Hematopoietic multipotent progenitor cell treated with erythropoietin and hydrocortisone succinate and interleukin-3 and kit ligand, for 6 days (in vitro differentiated cells): ENCODE measurements around the gene DMC1.
A peak's percentile ranks its signal among the peaks of the same experiment; 100 is the strongest.

Experiments
- DNase-seq: peaks from one replicate; pipeline ENCODE4 v3.0.0-alpha.2; 2015

Gene DMC1

DNA sequence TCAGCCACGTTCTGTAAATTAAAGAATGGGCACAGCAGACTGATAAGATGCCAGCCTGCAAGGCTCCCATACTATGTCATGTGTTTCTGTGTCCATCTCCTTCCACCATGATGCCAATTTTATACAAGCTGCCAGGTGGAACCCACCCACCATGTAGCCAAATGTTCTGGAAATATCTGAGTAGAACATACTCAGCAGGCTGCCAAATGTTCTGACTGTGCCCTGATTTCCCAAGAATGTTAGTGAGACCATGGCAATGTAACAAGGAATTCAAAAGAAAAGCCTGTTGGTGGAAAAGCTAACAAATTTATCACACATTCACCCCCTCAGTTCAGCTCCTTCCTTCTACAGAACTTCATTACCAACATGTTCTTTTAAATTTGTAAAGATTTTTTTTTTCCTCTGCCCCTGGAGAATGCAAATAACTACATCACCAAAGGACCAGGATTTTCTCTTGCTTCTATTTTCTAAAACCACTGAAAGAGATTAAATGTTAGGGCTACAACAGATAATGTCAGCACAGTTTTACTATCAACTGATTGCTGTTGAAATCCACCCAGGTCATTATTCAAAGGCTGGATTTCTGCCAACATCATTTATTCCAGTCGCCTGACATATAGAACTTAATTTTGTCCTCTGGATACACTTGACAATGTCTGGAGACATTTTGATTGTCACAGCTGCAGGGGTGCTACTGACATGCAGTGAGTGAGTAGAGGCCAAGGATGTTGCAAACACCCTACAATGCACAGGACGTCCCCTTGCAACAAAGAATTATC, 3.1 kb downstream of the DMC1 start:
- DNase-seq = peak; percentile 42

DNA sequence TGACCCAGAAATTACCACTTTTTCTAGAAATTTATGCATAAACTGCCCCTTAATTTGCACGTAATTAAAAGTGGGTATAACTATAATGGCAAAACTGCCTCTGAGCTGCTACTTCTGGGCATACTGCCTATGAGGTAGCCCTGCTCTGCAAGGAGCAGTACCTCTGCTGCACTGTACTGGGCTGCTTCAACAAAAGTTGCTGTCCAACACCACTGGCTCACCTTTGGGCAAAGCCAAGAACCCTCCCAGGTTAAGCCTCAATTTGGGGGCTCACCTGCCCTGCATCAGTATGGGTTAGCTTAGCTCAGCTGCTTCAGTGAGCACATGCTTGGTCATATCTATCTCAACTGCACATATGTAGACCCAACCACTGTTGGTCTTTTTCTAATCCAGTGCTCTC, 4.5 kb downstream of the DMC1 start:
- no peak for DNase-seq

DNA sequence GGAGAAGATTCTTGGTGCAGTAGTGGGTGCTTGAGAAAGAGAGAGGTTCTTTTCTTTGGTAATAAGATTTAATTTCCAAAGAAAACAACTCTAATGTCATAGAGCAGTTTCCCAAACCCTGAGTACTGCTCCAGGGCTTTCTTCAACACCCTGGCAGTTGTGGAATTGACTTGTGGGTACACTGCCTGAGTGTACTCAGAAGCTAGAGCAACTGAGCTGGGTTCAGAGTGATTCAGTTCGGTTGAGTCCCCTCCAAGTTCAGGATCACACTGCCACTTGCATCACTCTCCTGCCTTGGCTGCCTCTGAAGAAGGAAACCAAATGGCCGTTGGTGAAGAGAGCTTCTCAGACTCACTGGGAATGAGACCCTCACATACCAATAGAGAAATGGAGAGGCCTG, 5.3 kb downstream of the DMC1 start:
- no peak for DNase-seq

DNA sequence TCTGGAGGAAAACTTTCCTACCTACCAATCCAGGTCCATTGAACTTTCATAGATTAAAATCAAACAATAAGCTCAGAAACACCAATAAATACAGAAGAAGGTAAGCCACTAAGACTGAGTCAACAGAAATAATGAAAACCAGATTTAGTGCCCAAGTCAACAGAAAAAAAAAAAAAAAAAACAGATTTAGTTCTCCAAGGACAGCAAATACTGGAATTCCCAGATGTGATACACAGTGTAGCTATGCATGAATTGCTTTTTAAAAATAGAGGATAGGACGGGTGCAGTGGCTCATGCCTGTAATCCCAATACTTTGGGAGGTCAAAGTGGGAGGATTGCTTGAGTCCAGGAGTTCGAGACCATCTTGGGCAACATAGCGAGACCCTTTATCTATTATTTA, 15.7 kb downstream of the DMC1 start:
- DNase-seq = no peak

DNA sequence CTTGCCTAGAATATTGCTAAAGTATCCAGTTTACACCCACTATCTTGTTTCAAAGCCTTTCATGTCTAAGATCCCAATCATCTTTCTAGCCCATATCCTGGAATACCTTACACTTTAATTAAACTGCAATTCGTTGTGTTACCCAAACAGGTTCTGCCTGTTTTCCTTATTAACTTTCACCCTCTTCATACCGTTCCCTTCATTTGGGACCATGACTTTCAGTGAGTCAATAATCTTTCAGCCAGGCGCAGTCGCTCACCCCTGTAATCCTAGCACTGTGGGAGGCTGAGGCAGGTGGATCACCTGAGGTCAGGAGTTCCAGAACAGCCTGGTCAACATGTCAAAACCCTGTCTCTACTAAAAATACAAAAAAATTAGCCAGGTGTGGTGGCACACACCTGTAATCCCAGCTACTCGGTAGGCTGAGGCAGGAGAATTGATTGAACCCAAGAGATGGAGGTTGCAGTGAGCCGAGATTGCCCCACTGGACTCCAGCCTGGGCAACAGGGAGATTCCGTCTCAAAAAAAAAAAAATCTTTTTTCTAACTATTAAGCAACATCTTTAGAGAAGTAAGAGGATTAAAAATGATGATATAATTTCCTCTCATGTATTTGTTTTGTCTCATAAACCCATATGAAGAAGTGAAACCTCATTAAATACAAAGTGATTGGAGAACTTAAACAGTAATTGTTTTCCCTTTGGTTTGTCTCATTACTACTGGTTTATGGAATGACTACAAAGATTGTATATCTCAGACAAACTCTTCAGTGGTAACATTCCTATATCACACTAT, 20.7 kb downstream of the DMC1 start:
- DNase-seq = no peak

DNA sequence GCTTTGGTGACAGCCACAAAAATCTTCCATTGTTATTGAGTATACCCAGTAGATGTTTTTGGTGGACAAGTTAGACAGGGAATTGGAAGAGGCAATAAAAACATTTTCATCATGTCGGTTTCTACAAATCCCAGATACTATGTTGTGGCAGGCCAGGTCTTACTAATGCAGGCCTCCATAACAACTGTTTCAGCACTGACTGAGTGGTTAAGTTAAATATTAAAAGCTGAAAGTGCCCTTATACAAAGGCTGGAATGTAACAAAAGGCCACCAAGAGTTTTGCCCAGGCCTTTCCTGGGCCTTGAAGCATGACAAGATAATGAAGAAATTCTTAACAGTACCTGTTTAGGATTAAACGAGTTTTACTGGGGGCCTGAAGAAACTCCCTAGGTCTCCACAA, 29.3 kb downstream of the DMC1 start:
- DNase-seq = no peak

DNA sequence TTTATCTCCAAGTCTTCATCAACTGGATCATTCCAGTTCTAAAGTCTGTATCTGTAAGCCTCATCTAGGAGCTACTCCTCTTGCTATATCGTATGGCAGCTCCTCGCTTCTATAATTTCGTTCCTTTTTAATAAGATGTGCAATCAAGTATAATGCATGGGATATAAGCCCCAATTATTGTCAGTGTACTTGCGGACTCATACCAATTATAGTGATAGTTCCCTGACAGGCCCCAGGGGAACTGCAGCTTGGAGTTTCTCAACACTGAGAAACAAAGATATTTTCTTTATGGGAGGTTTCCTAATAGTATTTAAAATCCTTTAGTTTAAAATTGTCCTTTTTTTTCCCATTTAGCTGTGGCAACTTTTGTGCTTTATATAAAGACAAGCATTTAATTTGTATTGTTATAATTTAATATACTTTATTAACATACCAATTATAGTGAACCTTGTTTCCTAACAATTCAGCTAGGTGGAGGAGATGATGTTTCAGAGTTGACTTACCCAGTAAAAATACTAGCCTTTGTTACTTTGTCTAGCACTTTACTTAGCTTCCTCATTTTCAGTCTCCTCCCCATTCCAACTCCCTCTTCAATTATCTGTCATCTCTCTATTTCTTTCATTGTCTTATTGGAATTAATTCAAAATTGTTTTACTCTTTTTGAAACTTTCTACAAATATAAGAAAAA, 38.6 kb downstream of the DMC1 start:
- DNase-seq = peak; percentile 48

DNA sequence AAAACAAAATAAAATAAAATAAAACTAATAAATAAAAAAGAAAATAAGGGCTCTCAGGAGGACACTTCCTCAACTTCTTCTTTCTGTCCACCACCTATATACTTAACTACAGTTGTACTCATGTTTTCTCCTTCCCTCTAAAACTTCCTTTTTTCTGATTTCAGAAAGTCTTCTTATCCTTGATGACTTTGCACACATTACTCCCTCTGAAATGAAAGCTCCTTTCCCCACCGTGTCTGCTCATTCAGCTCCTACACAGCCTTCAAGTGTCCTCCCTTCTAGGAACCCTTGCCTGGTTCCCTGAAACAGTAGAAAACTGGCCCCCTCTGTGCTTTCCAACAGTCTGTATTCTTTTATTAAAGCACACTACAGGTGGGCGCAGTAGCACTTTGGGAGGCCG, 45.6 kb downstream of the DMC1 start:
- no peak for DNase-seq

DNA sequence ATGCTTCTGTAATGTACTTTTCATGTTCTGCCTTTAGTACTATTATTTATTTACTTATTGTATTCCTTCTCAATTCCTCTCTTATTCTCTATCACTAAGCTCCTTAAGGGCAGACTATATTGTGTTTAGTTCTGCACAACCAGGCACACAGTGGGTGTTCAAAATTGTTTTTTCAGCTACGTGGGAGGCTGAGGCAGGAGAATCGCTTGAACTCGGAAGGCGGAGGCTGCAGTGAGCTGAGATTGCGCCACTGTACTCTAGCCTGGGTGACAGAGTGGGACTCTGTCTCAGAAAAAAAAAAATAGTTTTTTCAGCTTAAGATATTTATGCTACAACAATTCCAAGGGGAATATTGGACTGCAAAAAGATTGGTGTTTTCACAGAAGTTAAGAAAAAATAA, 46.5 kb downstream of the DMC1 start:
- DNase-seq = no peak

DNA sequence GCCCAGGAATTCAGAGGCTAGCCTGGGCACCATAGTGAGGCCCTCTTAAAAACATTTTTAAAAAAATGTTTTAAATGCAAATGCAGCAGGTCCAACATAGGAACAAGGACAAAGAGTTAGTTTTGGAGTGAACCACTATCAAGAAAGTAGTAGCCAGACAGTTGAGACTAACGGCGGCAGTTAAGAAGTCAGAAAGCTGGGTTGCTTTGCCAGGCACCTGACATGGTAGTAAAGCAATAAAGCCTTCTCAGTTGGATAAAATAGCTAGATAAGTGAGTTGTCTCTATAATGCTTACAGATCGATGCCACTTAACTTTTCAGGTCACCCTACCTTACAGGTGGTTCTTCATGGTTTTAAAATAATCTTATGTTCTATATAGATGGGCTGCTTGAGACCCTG, 47.0 kb downstream of the DMC1 start:
- no peak for DNase-seq

DNA sequence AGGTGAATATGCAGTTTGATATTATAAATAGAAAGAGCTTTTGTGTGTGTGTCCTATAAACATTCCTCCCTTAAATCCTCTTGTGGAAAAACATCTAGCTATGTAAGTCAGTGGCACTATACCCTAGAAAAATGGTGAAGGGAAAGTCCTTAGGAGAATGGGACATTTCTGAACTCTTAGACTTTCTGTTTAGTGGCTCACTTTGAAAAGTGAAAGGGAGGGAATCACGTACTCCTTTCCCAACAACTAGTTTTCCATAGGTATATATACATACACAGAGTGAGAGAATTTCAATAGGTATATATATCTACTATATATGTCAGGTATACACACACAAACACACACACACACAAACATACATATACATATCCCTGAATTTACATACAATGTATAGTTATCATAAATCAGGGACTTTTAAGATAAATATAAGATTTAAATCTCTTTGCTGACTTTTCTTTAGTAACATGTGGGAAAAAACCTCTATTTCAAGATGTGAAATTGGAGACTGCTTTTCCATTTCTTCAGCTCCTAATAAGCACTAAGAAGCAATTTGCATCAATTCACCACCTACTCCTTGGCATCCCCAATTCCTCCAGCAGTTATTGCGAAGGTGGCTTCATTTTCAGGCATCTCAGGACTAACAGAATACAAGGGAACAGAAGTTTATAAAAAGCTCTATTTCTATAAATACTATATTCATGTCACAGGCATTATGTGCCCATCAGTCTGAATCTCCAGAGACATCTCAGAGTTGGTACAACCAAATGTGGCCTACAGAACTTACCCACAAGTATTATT, 50.3 kb downstream of the DMC1 start:
- no peak for DNase-seq

DNA sequence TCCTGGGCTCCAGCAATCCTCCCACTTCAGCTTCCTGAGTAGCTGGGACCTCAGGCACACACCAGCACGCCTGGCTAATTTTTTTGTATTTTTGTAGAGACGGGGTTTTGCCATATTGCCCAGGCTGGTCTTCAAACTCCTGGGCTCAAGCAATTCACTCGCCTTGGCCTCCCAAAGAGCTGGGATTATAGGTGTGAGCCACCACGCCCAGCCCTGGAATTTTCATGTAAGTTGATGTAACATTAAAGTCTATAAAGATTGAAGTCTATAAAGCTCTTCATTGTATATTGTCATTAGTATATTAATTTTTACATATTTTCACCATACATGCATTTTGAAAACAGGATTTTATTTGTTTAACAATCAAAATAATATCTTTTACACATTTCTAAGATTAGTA, 51.4 kb downstream of the DMC1 start:
- DNase-seq = no peak

DNA sequence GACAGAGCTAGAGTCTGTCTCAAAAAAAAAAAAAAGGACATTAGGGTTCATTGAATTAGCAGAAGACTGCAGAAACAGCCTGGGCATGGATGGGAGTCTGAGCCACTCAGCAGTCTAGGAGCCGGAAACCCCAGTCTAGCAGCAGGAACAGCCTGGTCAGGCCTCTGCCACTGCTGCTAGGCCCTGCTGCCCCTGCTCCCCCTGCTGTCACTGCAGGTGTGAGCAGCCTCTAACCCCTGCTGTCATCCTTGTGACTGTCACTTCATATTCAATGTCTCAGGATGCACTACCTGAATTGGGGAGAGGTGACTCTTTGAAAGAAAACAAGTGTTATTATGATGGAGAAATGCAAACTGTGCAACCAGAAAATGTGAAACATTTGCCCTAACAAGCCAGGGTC, 56.9 kb downstream of the DMC1 start:
- peak; percentile 69 for DNase-seq

DNA sequence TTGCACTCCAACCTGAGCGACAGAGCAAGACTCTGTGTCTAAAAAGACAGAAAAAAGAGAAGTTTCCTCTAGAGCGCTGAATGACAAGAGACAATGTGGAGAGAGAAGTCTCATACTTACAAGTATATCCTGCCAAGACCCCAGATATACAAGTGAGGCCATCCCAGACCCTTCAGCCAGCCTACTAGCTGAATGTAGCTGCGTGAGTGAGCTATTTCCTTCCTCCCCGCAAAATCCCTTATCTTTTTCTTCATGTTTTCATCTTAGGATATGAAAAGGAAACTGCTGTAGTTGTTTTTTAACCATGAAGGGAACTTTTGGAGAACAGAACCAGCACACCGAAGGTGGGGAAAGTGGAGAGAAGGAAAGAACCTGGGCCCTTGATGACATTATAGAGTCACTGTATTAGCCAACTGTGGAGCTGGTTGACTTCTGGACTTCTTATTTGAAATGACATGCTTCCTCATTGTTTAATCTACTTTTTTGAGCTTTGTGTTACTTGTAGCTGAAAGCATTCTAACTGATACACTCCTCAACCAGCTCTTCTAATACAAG, 59.5 kb downstream of the DMC1 start:
- DNase-seq = no peak

DNA sequence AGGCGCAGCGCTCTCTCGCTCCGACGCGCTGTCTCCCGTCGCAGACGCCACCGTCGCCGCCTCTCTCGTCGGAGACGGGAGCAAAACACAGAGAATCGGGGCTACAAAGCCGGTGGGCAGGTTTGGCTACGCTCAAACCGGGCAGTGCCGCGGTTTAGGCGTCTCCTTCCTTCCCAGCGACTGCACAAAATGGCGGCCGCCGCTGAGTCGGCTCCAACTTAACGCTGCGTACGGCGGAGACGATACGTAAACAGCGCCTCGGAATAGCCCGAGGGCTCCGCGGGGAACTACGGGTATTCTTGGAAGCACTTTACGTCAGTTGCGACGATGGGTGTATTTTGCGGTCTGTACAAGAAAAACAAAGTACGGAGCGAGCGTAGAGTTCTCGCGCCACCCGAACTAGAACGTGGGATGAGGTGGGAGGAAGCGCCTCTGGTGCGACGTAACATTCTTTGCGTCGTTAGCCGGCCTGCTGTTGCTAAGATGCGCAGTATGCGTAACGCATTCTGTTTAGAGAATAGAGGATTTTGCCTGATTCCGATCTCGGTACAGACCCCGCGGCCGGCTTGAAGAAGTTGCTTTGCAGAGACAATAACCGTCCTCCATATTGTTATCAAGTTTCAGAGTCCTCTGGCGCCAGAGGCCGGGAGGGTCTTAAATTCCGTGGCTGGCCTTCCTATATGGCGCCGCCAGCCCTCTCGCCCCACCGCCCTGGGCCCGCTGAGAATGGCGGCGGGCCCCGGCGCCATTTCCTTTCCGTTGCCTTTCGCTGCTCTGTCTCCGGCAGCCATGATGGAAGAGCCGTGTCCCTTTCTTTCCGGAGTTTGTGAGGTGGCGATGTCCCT, 63.6 kb downstream of the DMC1 start, which contains the start of gene DDX17:
TSS of gene DDX17 (minus strand) at position 194 of the 845 bp plus-strand sequence.
- peak; percentile 99 for DNase-seq

DNA sequence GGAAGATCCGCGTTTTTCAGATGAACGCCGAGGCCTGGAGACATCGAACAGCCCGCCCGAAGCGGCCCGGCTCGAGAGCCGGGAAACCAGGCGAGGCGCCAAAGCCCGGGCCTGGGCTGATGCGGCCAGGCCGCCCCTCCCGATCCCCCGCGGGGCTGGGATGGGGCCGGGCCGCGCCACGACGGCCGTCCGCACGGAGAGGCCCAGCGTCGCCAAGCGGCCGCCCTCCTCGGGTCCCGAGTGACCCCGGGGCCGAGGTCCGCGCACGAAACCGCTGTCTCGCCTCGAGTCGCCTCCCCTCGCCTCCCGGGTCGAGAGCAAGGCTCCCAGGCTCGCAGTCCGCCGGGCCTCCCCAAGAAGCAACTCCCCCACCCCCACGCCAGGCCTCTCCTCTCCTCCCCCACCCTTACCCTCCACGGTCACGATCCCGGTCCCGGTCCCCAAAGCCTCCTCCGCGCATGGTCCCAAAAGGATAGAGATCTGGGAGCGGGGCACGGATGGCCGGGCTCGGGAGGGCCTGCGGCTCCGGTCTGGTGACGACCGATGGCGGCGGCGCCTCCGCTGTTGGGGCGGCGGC, 64.4 kb downstream of the DMC1 start:
- DNase-seq = peak; percentile 71

DNA sequence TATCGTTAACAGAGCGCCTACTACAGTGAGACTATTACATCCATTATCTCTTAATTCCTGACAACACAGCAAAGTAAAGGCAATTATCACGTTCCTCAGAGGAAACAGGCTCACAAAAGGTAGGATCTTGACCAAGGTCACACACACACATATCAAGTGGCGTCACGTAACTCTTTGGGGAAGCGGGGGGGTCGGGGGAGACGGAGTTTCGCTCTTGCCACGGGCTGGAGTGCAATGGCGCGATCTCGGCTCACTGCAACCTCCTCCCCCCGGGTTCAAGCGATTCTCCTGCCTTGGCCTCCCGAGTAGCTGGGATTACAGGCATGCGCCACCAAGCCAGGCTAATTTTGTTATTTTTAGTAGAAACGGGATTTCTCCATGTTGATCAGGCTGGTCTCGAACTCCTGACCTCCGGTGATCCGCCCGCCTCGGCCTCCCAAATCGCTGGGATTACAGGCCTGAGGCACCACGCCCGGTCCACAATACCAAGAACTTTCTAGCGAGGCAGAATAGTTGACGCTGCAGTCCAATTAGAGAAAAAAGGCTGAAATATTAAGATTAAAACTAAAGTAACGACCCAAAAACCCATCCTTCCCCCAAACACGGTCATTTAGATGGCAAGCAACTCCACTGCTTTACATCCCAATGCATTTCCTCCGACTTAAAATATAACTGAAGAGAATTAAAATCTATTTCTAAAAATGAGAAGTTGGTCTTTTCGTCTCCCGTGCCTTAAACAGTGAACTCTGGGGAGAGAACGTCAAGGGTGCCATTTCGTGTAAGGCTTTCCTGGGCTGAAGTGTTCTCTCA, 65.0 kb downstream of the DMC1 start:
- DNase-seq = peak; percentile 82

DNA sequence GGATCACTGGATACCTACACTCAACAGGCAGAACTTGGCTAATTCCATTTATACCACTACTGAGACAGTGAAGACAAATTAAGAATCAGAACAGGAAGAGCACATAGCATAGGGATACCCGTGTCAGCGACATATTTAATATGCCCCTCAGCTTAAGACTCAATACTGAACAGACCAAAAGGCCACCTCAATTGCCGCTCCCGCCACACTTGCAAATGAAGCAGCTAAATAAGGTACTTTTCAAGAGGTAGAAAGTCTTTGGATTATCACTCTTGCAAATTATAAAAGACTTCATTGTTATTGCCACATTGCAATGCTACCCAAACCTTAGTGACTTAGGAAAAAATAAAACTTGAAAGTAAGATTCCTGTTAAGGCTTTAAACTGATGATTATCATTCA, 67.0 kb downstream of the DMC1 start:
- no peak for DNase-seq

DNA sequence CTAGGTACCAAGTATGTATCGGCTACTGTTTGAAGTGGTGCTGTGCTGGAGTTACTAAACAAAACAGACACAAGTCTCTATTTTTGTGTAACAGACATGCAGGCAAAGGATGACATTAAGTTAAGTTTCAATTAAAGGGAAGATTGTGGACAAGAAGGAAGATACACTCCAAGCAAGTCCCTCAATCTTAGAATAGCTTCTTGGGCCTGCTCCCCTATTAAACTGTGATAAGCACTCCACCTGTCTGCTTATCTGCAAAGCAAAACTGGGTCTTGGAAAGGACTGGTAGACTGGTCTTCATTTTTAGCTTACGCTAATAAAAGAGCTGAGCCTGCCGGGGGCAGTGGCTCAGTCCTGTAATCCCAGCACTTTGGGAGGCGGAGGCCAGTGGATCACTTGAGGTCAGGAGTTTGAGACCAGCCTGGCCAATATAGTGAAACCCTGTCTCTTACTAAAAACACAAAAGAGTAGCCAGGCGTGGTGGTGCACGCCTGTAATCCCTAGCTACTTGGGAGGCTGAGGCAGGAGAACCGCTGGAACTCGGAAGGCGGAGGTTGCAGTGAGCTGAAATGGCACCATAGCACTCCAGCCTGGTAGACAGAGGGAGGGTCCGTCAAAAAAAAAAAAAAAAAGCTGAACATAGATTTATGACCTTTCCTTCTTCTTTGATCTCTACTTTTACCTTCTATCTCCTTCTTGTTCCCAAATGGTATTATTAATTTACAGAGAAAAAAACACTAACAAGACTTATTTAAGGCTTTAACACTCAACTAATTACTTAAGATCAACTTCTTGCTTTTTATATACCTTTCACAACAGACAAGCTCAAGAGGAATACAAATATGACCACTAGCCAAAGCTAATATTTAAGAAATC, 67.9 kb downstream of the DMC1 start:
- no peak for DNase-seq
